Hair follicular keratinocyte (primary cell): ENCODE results near the gene MYEF2. TPM values are rescaled to one million over a fixed set of nuclear protein-coding genes. Genes with fewer than 3 reads are reported as not detected.

Experiments used
- total RNA-seq: library from RNA; depleted of rRNA; stranded (reverse); fragments of >200 nt; gene quantifications from 2 replicates; pipeline ENCODE4 v1.2.3, GENCODE V29; 2015

Gene MYEF2, protein sequence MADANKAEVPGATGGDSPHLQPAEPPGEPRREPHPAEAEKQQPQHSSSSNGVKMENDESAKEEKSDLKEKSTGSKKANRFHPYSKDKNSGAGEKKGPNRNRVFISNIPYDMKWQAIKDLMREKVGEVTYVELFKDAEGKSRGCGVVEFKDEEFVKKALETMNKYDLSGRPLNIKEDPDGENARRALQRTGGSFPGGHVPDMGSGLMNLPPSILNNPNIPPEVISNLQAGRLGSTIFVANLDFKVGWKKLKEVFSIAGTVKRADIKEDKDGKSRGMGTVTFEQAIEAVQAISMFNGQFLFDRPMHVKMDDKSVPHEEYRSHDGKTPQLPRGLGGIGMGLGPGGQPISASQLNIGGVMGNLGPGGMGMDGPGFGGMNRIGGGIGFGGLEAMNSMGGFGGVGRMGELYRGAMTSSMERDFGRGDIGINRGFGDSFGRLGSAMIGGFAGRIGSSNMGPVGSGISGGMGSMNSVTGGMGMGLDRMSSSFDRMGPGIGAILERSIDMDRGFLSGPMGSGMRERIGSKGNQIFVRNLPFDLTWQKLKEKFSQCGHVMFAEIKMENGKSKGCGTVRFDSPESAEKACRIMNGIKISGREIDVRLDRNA
- total RNA-seq: 0.70 and 3.8 TPM in 2 replicates

DNA sequence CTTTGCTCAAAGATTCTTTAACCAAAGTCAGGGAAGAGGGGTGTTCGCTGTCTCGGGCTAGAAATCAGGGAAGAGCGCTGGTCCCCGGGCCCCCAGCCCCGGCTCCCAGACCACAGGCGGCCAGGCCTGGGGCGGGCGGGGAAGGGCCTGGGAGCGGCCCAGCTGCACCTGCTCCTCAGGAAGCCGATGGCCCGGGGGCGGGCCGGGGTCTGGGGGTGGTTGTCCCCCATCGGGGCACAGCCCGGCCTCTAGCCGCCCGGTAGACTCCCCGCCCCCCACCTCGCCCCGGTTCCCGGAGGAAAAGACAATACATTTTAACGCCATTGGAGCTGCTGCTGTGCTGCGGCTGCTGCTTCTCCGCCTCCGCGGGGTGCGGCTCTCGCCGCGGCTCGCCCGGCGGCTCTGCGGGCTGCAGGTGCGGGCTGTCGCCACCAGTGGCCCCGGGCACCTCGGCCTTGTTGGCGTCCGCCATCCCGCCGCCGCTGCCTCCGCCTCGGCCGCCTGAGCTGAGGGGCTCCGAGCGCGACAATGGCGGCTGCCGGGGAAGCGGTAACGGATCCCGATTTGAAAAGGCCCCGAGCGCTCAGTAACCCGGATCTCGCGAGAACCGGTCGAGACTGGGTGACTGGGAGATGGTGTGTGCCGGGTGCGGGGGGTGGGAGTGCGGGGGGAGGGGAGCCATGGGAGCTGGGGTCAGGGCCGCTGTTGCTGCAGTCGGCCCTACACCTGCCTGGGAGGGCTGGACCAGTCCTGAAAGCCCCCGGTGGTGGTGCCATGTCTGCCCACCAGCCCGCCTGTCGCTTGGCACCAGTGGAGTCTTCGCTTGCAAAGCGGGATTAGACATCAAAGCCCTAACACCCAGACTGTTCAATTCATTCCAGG lies at the start of gene MYEF2:
Gene MYEF2 (minus strand): TSS at position 530 of the 882 bp plus-strand sequence. CDS start 58 bp downstream, at position 472.

DNA sequence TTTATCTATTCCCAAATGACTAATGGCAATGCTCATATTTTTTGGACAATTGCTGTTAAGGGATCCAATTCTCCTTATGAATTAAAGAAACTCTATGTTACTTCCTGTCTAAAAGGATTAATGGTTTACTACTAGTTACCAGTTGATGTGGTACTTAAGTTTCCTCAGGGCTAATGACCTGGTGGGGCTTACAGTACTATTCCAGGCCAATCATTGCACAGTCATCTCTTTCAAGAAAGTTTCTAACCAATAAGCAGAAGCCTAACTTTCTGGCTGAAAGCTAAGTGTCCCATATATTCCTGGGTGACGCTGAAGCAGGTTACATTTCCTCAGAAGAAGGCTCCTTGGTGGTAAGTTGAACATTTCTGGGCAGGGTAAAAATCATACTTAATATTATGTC lies 27.9 kb upstream of the MYEF2 start, which contains the start of gene SLC12A1:
Gene SLC12A1 (plus strand): TSS at position 322 of the 400 bp plus-strand sequence. CDS start 1,418 bp downstream, outside the sequence.

DNA sequence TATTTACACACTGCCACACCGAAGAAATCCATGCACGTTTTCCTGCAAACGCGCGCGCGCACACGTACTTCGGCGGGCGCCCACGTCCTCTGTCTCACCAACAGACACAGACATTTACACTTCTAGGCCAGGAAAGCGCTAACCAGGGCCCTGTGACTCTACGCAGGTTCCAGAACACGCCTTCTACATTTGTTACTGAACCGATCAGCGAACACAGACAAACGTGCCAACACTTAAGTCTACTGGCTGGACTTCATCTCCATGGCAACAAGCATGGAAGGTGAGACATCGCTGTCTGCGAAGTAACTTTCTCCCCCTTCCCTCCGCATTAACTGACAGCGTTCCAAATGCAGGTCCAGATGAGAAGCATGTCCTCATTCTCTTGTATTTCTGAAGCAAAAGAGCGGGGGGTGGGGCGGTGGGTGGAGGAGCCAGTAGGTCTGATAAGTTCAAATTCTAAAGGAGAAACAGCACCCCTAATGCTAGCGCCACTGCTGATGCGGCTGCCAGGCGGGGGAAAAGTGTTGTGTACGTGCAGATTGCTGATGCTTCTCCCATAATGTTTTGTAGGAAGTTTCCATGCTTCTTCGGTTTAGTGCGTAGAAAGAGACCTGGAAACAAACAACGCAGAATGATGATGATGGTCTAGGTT lies 13.6 kb upstream of the MYEF2 start, which contains the start of gene CTXN2:
Gene CTXN2 (plus strand): TSS at position 92 of the 652 bp plus-strand sequence. CDS start 9,636 bp downstream, outside the sequence.

DNA sequence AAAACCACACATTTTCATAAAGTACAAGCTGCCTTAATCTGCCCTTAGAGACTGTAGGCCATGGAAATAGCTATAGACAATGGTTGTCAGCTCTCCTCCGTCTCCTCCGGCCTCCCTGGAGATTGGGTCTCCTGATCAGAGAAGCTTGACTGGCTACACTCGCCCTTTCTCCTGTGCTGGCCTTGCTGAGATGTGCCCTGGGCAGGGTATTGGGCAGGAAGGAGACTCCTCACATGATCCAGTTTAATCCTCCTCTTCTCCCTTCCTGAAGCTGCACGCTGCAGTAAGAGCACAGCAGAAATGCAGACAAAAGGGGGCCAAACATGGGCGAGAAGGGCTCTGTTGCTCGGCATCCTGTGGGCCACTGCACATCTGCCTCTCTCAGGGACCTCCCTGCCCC lies 57.4 kb downstream of the MYEF2 start, which contains the start of gene SLC24A5:
Gene SLC24A5 (plus strand): TSS at position 246 of the 400 bp plus-strand sequence. CDS start 55 bp downstream, at position 301.

Other genes with a start within 250 kb of the MYEF2 start
- not detected in 2 replicates for gene SLC24A5, start 57.3 kb downstream of the MYEF2 start, total RNA-seq
- gene CTXN2, start 13.4 kb upstream of the MYEF2 start, total RNA-seq: not detected in 2 replicates
- not detected in 2 replicates for gene SLC12A1, start 28.0 kb upstream of the MYEF2 start, total RNA-seq
- gene DUT, start 153.1 kb upstream of the MYEF2 start, total RNA-seq: 91.1 and 143 TPM in 2 replicates